Measurements from ENCODE around the gene DIAPH2. TPM values are rescaled to one million over a fixed set of nuclear protein-coding genes. Genes with fewer than 3 reads are reported as not detected.

DIAPH2 gene
- total RNA-seq, 1 experiment from 2014 or later: 10.9 TPM

- H3K27ac ChIP-seq (ENCODE audit: low read depth, low read length): no peak overlapping the region
- H2AFZ ChIP-seq (ENCODE audit: low read depth, low read length, poor library complexity, severe bottlenecking): no peak overlapping the region
- no peaks in the 10 kb centered on the region for H4K20me1 ChIP-seq (ENCODE audit: insufficient read depth)
- no peaks in the 10 kb centered on the region for H3K9me2 ChIP-seq (ENCODE audit: insufficient read depth)
- no peaks in the 10 kb centered on the region for H3K9me3 ChIP-seq (ENCODE audit: control insufficient read depth in 1 of 2, insufficient read depth in 1 of 2, low read depth in 1 of 2, low read length in 2 of 2)
- no peak for DNase-seq (ENCODE audit: low read depth, low spot score)
- H3K9ac ChIP-seq (ENCODE audit: low read length): no peak overlapping the region
- no peaks in the 10 kb centered on the region for H3K36me3 ChIP-seq (ENCODE audit: control insufficient read depth in 1 of 2, insufficient read depth in 2 of 2, low read length in 2 of 2)
- CTCF ChIA-PET: no interaction called here
- no peak for ATAC-seq
- intact Hi-C loops (cut with micrococcal nuclease): no loop called here
- no TSS peak for BruUV-seq (replicated peaks)
- H3K4me2 ChIP-seq (ENCODE audit: low read length): no peak overlapping the region
- RAD21 ChIA-PET (ENCODE audit: low non-redundant PET in 1 of 2, low total read pairs in 2 of 2, uncharacterized antibody in 2 of 2, unreplicated experiment in 2 of 2): no interaction called here
- H3K4me1 ChIP-seq (ENCODE audit: control insufficient read depth in 1 of 2, insufficient read depth in 2 of 2, low read length in 2 of 2): no peaks in the 10 kb centered on the region
- H3K79me2 ChIP-seq (ENCODE audit: insufficient read depth, low read length): no peaks in the 10 kb centered on the region
- POLR2A ChIA-PET: no interaction called here
- no peaks in the 10 kb centered on the region for H3K27me3 ChIP-seq (ENCODE audit: insufficient read depth, low read length)
- H3K4me3 ChIP-seq (replicated peaks in 1 of 2; ENCODE audit: low read depth in 1 of 2, low read length in 2 of 2): no peak overlapping the region
- TF ChIP-seq EZH2 (IDR thresholded peaks at IDR 0.05) (no peak), ZFX (IDR thresholded peaks at IDR 0.05) (no peak), EZH2phosphoT487 (IDR thresholded peaks at IDR 0.05; ENCODE audit: borderline replicate concordance) (no peak)
These were observed 239.9 kb downstream of the DIAPH2 start for GRCh38 chrX:96924581-96924980.

GRCh38 chrX:96929036-96929435 lies 244.4 kb downstream of the DIAPH2 start:
- no peak overlapping the region for H3K4me3 ChIP-seq (replicated peaks in 1 of 2; ENCODE audit: low read depth in 1 of 2, low read length in 2 of 2)
- RAD21 ChIA-PET (ENCODE audit: low non-redundant PET in 1 of 2, low total read pairs in 2 of 2, uncharacterized antibody in 2 of 2, unreplicated experiment in 2 of 2): no interaction called here
- no TSS peak for BruUV-seq (replicated peaks)

More at GRCh38 chrX:96929036-96929435, 244.4 kb downstream of the DIAPH2 start:
- Histone ChIP-seq H3K9me2 (ENCODE audit: insufficient read depth) (no peaks in the 10 kb centered on the region), H3K79me2 (ENCODE audit: insufficient read depth, low read length) (no peaks in the 10 kb centered on the region), H3K4me2 (ENCODE audit: low read length) (no peak overlapping the region), H3K27ac (ENCODE audit: low read depth, low read length) (no peak overlapping the region), H3K36me3 (ENCODE audit: control insufficient read depth in 1 of 2, insufficient read depth in 2 of 2, low read length in 2 of 2) (no peaks in the 10 kb centered on the region), H3K9ac (ENCODE audit: low read length) (no peak overlapping the region), H3K27me3 (ENCODE audit: insufficient read depth, low read length) (no peaks in the 10 kb centered on the region), H4K20me1 (ENCODE audit: insufficient read depth) (no peaks in the 10 kb centered on the region), H2AFZ (ENCODE audit: low read depth, low read length, poor library complexity, severe bottlenecking) (no peak overlapping the region), H3K9me3 (ENCODE audit: control insufficient read depth in 1 of 2, insufficient read depth in 1 of 2, low read depth in 1 of 2, low read length in 2 of 2) (no peaks in the 10 kb centered on the region), H3K4me1 (ENCODE audit: control insufficient read depth in 1 of 2, insufficient read depth in 2 of 2, low read length in 2 of 2) (no peaks in the 10 kb centered on the region)
- TF ChIP-seq CEBPB (IDR thresholded peaks at IDR 0.05; ENCODE audit: low read depth) (no peak), EZH2 (IDR thresholded peaks at IDR 0.05) (no peak), RAD21 (IDR thresholded peaks at IDR 0.05; ENCODE audit: low read depth) (no peak), TCF7L2 (IDR thresholded peaks at IDR 0.05; ENCODE audit: borderline replicate concordance, extremely low read depth, insufficient read depth, insufficient read length) (no peak), ZNF274 (IDR thresholded peaks at IDR 0.05; ENCODE audit: low read depth, low read length) (no peak), ATF3 (IDR thresholded peaks at IDR 0.05) (no peak), MAX (IDR thresholded peaks at IDR 0.05) (no peak), EGR1 (IDR thresholded peaks at IDR 0.05; ENCODE audit: low read depth) (no peak)
- intact Hi-C loops (cut with micrococcal nuclease): no loop called here
- POLR2A ChIA-PET: no interaction called here
- DNase-seq (ENCODE audit: low read depth, low spot score) (no peak), ATAC-seq (no peak)
- CTCF ChIA-PET: no interaction called here

All from HCT116 (cell line).